K562 (cell line): ENCODE data around the gene KIF3A. TPM values are rescaled to one million over a fixed set of nuclear protein-coding genes. Genes with fewer than 3 reads are reported as not detected.

ENCODE experiments used
- CEBPG ChIP-seq, 3 experiments: fragments of 200-800 bp in 1 of 3; sonication (Bioruptor generic) in 1 of 3; sonication (generic) in 1 of 3; formaldehyde crosslinking in 1 of 3; IDR thresholded peaks in 2 of 3; conservative IDR thresholded peaks in 1 of 3; 2 replicates each; pipeline versions ENCODE4 v1.6.1 to v1.8.0; 2016 to 2022; ENCODE audit warnings: missing compliant biosample characterization in 2 of 3, missing genetic modification characterization in 2 of 3, mild to moderate bottlenecking in 1 of 3, missing genetic modification reagents in 1 of 3
- CEBPZ ChIP-seq: fragments of 150-350 bp; IDR thresholded peaks from 2 replicates; pipeline ENCODE4 v1.6.1; 2014; ENCODE audit warnings: low read depth, mild to moderate bottlenecking, low read length, borderline replicate concordance
- DACH1 ChIP-seq: fragments of 450-650 bp; IDR thresholded peaks from 2 replicates; pipeline ENCODE4 v1.6.1; 2018; ENCODE audit not compliant: partially characterized antibody
- FOXJ2 ChIP-seq: fragments of 200-800 bp; sonication (Bioruptor generic); IDR thresholded peaks from 2 replicates; pipeline ENCODE4 v1.6.1; 2016; ENCODE audit warnings: missing genetic modification characterization, missing compliant biosample characterization
- FOXM1 ChIP-seq, 2 experiments: fragments of 450-650 bp in 1 of 2; sonication (generic) in 1 of 2; formaldehyde crosslinking in 1 of 2; IDR thresholded peaks; 2 replicates each; pipeline versions ENCODE4 v1.6.1 to v1.9.0; 2017 to 2022; ENCODE audit warnings: low read depth in 2 of 2, mild to moderate bottlenecking in 2 of 2, missing genetic modification reagents in 1 of 2, moderate library complexity in 1 of 2
- GABPB1 ChIP-seq: sonication (generic); formaldehyde crosslinking; IDR thresholded peaks from 2 replicates; pipeline ENCODE4 v1.8.0; 2022; ENCODE audit warnings: mild to moderate bottlenecking, missing genetic modification reagents
- GMEB1 ChIP-seq: fragments of 250-450 bp; sonication (Bioruptor Pico); IDR thresholded peaks from 2 replicates; pipeline ENCODE4 v1.4.0; 2020; ENCODE audit warnings: mild to moderate bottlenecking
- JUN ChIP-seq, 2 experiments: sonication (generic) in 1 of 2; formaldehyde crosslinking in 1 of 2; IDR thresholded peaks; 2 replicates each; pipeline versions ENCODE4 v1.6.1 to v1.8.0; 2012 to 2022; ENCODE audit warnings: borderline replicate concordance in 2 of 2, mild to moderate bottlenecking in 2 of 2, improper control_type of control experiment in 1 of 2, low read depth in 1 of 2, low read length in 1 of 2, missing genetic modification reagents in 1 of 2
- JUNB ChIP-seq: fragments of 450-650 bp; formaldehyde crosslinking; conservative IDR thresholded peaks from 2 replicates; pipeline ENCODE4 v1.4.0; 2020; ENCODE audit warnings: mild to moderate bottlenecking
- L3MBTL2 ChIP-seq: fragments of 450-650 bp; IDR thresholded peaks from 2 replicates; pipeline ENCODE4 v1.6.1; 2016; ENCODE audit warnings: mild to moderate bottlenecking, moderate library complexity
- MAFK ChIP-seq: IDR thresholded peaks from 2 replicates; pipeline ENCODE4 v1.6.1; 2011; ENCODE audit warnings: low read length, improper control_type of control experiment
- NFE2L1 ChIP-seq: fragments of 450-650 bp; IDR thresholded peaks from 2 replicates; pipeline ENCODE4 v1.6.1; 2016; ENCODE audit warnings: missing genetic modification characterization, low read depth, mild to moderate bottlenecking, missing compliant biosample characterization, moderate library complexity, borderline replicate concordance
- PHTF2 ChIP-seq: fragments of 250-450 bp; sonication (Bioruptor Pico); IDR thresholded peaks from 2 replicates; pipeline ENCODE4 v1.5.0; 2021; ENCODE audit warnings: mild to moderate bottlenecking
- POLR2H ChIP-seq: IDR thresholded peaks from 2 replicates; pipeline ENCODE4 v1.6.1; 2016; ENCODE audit warnings: missing genetic modification characterization, low read depth, mild to moderate bottlenecking, control low read depth, missing compliant biosample characterization, moderate library complexity
- RBM14 ChIP-seq: fragments of 200-400 bp; formaldehyde crosslinking; IDR thresholded peaks from 2 replicates; pipeline ENCODE4 v1.6.1; 2018; ENCODE audit warnings: low read depth, mild to moderate bottlenecking, low read length, moderate library complexity, borderline replicate concordance; ENCODE audit not compliant: insufficient read depth
- TARDBP ChIP-seq: fragments of 450-650 bp; IDR thresholded peaks from 2 replicates; pipeline ENCODE4 v1.6.1; 2016
- YY1 ChIP-seq, 3 experiments: IDR thresholded peaks; 2 replicates each; pipeline ENCODE4 v1.6.1; 2011; ENCODE audit warnings: low read length in 2 of 3, mild to moderate bottlenecking in 2 of 3, moderate library complexity in 2 of 3, borderline replicate concordance in 1 of 3, control low read depth in 1 of 3, low read depth in 1 of 3; ENCODE audit not compliant: insufficient read depth in 3 of 3, insufficient replicate concordance in 2 of 3, control insufficient read depth in 1 of 3, insufficient read length in 1 of 3; ENCODE audit errors: extremely low read depth in 1 of 3
- ZNF134 ChIP-seq: fragments of 250-450 bp; sonication (Bioruptor Pico); conservative IDR thresholded peaks from 2 replicates; pipeline ENCODE4 v1.4.0; 2020
- ZNF175 ChIP-seq: fragments of 200-800 bp; sonication (Bioruptor generic); IDR thresholded peaks from 2 replicates; pipeline ENCODE4 v1.6.1; 2016; ENCODE audit warnings: low read depth, mild to moderate bottlenecking, missing genetic modification characterization, missing compliant biosample characterization
- ZNF24 ChIP-seq: fragments of 450-650 bp; IDR thresholded peaks from 2 replicates; pipeline ENCODE4 v1.6.1; 2016
- polyA plus RNA-seq, 8 experiments: library from polyadenylated mRNA; depleted of rRNA in 4 of 8; stranded (reverse) in 5 of 8; unstranded in 3 of 8; fragments of >200 nt; fragmentation: Nextera tagmentation in 2 of 8; fragmentation: Illumina TruSeq in 1 of 8; extraction: Ambion mirVana in 2 of 8; extraction: Trizol in 1 of 8; gene quantifications; 2 replicates each; pipeline versions ENCODE4 v1.2.1 to v1.2.3, GENCODE V29; 2011 to 2014; ENCODE audit warnings: inconsistent platforms in 1 of 8, missing spikeins in 1 of 8
- total RNA-seq, 7 experiments: library from RNA; depleted of rRNA in 6 of 7; stranded (reverse); fragments of >200 nt in 6 of 7; fragmentation: Illumina TruSeq in 2 of 7; extraction: Trizol in 2 of 7; gene quantifications; 2 replicates each; pipeline versions ENCODE4 v1.2.1 to v1.2.3, GENCODE V29; 2011 to 2021; ENCODE audit warnings: low replicate concordance in 1 of 7

The KIF3A gene
- total and polyA plus RNA-seq, 9 of the 15 experiments (the other 6 are each of a cell fraction or from before 2014, with no cell fraction given), result 1.5 to 7.8 (median 6.0) TPM

- TF ChIP-seq CEBPG (CRISPR knock-in tag; IDR thresholded peaks at IDR 0.05) (no peak), CEBPG (tag; conservative IDR thresholded peaks at IDR 0.05 in 1 of 2, IDR thresholded peaks at IDR 0.05 in 1 of 2) (no peak), L3MBTL2 (peak; percentile 77), FOXM1 (IDR thresholded peaks at IDR 0.05; ENCODE audit: low read depth) (no peak), FOXM1 (CRISPR knock-in tag; IDR thresholded peaks at IDR 0.05; ENCODE audit: low read depth) (no peak), GABPB1 (CRISPR knock-in tag) (0 out of 2 replicates have a peak, but pooled peaks have one; percentile 27), ZNF134 (no peak), DACH1 (no peak), YY1 (IDR thresholded peaks at IDR 0.05; ENCODE audit: borderline replicate concordance in 1 of 3, control insufficient read depth in 1 of 3, extremely low read depth in 1 of 3, insufficient read depth in 3 of 3, insufficient read length in 1 of 3, insufficient replicate concordance in 2 of 3, low read depth in 1 of 3, low read length in 2 of 3) (no peak), FOXJ2 (tag) (peak; percentile 31; the same call in 1 of the 2 replicates), ZNF24 (no peak), CEBPZ (no peak), JUNB (CRISPR knock-in tag) (no peak), POLR2H (tag) (no peak), NFE2L1 (tag) (no peak), JUN (IDR thresholded peaks at IDR 0.05; ENCODE audit: borderline replicate concordance, low read depth, low read length) (no peak), JUN (CRISPR knock-in tag; IDR thresholded peaks at IDR 0.05; ENCODE audit: borderline replicate concordance) (no peak), TARDBP (no peak), MAFK (no peak), GMEB1 (CRISPR knock-in tag) (no peak), ZNF175 (CRISPR knock-in tag) (peak; percentile 12; the same call in 1 of the 2 replicates), PHTF2 (no peak), RBM14 (no peak)
Measured at GRCh38 chr5:132662925-132663770, 74.2 kb downstream of the KIF3A start (continued).
